ENCODE measurements around the gene TRPM8.

TRPM8 gene

DNA sequence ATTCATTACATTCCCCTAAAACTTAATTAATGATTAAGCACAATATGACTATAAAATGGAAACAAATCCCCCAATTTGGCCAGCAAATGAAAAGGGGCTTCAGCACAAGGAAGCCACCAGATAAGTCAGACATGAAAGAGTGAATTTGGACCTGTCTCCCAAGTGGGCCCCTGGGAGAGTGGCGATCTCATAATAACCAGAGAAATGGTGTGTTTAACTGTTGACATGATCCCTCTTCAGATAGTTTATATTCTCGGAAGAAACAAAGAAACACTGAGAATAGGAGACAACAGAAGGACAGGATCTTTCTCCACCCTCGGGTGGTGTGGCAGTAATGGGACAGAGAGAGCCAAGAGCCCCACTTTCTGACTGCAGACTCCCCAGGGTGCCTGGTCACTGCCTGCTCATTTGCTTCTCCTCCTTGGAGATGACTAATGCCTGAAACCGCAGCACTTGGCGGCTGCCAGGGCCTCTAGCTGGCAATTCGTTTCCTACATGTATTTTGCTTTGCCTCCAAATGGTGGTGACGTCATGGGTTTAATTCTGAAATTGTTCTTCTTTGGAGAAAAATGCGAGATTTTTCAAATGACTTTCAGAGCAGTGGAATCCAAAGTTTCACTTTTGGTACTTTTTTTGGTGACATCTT lies 86.9 kb downstream of the TRPM8 start:
- DNase-seq = peak in 2 of 4 experiments; percentile 21 to 22

DNA sequence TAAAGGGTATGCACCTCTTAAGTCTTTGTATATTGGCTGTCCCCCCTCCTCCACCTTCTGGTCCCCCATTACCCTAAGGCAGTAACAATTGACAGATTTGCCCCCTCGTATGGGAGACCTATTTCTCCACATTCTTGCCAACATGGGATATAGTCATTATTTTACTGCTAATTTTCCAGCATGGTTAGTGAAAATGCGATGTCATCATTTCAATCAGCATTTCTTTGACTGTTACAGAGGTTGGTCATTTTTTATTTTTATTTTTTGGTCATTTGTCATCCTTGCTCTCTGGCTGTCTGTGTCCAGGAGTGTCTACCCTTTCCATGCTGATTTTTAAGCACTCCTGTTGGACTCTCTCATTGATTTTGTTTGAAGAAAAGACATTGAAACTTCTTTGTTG lies 88.0 kb downstream of the TRPM8 start:
- DNase-seq = no peak

DNA sequence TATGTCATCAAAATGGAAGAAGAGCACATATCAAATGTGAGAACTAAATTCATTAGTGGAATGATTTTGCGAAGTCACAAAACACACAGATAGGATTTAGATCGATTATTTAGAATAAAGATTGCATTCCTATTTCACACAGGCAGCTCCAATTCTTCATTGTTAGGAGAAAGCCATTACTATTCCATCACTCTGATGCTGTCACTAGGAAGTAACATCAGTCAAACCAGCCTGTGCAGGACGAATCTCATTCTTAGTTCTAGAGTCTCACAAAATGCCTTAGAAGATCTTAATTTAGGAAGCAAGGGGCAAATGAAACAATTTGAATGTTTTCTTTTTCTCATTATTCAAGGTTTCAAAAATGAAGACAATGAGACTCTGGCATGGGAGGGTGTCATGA lies 89.3 kb downstream of the TRPM8 start:
- no peak for DNase-seq

DNA sequence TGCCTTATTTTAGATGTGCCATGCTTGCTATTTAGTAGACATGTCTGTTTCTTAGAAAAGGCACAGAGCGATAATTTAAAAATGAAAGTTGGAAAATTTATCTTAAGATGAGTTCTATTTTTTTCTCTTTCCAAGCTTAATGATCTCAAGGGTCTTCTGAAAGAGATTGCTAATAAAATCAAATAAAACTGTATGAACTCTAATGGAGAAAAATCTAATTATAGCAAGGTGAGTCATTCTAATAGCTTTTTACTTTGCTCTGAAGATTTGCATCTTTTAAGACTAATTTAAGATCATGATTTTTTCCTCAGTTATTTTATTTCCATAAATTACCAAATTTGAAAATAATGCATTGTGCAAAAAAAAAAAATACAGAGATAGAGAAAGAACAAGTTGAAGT lies 97.3 kb downstream of the TRPM8 start:
- DNase-seq = no peak

DNA sequence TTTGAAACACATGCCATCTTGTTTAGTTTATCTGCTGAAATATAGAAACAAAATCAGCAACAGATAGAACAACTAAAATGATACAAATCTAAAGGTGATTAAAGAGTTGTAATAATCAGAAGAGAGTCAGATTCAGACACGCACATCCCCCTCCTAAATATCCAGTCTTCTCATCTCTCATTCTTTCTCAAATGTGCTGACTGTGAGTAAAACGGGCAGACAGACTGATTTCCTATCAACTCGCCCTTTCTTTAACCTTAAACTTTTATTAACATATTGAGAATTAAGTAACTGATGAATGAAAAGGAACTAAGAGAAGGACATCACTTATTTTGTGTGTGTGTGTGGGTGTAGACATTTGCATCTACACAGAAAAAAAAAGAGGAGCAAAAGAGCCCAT lies 98.7 kb downstream of the TRPM8 start:
- no peak for DNase-seq

DNA sequence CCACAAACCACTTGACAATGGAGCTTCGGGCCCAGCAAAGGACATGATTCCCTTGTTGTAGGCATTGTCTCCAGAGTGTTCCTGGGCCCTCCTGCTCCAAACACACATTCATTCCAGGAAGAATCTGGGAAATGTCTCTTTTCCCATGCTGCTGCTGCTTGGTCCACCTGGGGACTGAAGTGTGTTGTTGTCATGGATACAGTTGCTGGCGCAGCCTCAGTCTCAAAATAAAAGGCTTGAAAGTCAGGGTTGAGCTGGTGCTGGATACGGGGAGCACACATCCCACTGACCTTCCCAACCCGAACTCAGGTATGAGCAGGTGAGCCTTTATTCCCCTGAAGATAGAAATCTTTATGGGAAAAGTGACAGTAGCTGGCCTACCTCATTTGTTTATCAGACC lies 102.7 kb downstream of the TRPM8 start:
- DNase-seq = no peak

DNA sequence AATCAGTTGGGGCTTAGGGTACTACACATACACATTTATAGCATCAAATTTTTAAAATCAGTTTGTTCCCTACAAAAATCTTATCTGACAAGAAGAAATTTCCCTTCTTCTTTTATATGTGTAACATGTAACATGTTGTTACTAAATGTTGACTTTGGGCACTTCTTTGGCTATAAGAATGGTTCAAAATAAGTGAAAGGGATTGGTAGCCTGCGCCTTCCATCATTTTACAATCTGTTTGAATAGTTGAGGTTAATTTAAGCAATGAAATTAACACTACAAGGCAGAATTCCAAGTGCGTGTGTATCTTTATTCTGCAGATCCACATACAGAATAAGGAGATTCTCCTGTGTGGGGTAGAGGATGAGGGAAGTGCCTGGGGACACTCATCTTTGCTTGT lies 103.2 kb downstream of the TRPM8 start:
- no peak for DNase-seq

DNA sequence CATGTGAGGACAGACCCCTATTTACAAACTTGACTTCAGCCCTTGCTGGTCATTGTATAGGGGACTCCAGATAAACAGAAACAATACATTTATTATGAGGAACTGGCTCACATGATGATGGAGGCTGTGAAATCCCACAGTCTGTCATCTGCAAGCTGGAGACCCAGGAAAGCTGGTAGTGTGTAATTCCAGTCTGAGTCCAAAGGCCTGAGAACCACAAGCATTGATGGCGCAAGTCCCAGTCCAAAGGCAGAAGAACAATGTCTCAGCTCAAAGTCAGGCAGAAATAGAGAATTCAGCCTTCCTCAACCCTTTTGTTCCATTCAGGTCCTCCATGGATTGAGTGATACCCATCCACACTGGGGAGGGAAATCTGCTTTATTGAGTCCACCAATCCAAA lies 105.3 kb downstream of the TRPM8 start:
- DNase-seq = peak in 3 of 4 experiments; percentile 4 to 33 (median 12)

DNA sequence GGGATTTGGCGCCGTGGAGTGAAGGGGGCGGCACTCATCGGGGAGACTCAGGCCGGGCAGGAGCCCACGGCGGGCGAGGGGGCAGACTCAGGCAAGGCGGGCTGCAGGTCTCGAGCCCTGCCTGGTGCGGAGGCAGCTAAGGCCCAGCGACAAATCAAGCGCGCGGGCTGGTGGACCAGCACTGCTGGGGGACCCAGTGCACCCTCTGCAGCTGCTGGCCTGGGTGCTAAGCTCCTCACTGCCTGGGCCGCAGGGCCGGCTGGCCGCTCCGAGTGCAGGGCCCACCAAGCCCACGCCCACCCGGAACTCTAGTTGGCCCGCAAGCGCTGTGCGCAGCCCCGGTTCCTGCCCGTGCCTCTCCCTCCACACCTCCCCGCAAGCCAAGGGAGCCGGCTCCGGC lies 107.1 kb downstream of the TRPM8 start:
- DNase-seq = no peak

DNA sequence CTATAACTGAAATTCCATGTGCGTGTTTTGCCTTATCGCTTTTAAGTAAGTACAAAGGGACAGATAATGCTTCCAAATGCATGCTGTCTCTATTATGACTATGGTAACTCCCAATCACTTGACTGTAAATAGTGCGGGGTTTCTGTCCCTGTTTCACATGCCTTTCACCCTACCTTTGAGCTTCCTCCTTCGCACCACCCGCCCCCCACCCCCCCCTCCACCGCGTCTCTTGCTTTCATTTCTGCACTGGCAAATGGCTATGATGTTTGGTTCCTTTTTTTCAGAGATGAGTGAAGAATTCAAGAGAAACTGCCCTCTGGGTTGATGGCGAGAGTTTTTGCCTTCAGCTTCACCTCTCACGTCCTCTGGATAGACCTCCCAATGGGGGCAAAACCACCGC lies 108.3 kb downstream of the TRPM8 start:
- peak in 2 of 4 experiments; percentile 4 to 41 for DNase-seq

DNA sequence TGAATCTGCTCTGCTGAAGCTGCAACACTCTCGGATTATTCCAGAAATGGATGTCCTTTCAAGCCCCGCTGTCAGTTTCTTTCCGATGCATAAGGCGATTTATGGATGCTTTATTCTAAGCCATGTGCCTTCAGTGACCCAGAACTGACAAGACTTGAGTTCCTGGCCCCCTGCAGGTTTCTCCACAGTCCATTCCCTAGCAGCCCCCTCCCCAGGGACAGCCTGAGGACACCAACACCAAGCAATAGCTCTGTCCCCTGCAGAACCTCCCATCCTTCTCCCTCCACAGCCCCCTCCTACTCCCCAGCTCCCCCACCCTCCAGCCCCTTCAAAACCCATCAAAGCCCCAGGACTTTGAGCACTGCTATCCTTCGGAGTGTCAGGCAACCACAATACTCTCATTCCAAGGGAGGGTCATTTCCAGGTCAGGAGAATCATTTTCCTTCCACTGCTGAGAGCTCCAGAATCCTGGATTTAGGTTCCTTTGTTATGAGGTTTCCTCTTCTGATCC lies 108.8 kb downstream of the TRPM8 start:
- DNase-seq = no peak

DNA sequence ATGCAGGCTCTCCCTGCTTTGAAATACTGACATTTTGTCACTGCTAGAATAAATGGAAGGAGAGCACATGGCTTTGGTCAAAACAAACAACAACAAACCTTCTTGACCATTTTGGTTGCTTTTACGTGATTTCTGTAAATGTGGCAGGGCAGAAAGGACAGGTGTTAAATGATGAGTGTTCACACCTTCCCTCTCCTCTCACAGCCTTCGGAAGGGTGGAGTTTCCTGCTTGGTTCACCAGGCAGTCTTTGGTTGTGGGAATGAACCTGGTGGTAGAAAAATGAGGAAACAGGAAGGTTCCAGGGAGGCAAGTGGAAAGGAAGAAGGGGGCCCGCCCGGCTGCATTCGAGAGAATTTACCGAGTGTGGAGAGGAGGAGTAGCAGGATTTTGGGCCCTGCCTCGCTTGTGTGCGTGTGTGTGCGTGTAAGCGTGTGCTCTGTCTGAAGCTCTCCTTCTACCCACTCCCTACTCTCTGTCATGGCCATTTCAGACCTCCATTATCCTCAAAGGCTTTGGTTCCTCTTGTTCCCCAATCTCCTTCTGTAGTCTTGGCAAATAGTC lies 109.6 kb downstream of the TRPM8 start:
- no peak for DNase-seq

DNA sequence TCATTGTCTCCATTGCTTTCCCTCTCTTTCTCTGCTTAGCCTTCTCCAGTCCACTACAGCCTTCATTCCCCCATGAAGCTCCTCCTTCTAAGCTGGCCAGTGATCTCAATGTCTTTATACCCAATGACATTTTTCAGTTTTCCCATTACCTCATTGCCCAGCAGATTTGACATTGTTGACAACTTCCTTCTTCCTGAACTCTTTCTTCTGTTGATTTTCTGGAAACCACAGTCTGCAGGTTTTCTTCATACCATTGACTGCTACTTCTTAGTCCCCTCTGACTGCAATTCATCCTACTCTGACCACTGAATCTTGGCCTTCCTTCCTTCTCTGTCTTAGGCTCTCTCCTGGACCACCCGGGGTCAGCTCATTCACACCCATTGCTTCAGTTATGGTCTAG lies 110.5 kb downstream of the TRPM8 start:
- no peak for DNase-seq

DNA sequence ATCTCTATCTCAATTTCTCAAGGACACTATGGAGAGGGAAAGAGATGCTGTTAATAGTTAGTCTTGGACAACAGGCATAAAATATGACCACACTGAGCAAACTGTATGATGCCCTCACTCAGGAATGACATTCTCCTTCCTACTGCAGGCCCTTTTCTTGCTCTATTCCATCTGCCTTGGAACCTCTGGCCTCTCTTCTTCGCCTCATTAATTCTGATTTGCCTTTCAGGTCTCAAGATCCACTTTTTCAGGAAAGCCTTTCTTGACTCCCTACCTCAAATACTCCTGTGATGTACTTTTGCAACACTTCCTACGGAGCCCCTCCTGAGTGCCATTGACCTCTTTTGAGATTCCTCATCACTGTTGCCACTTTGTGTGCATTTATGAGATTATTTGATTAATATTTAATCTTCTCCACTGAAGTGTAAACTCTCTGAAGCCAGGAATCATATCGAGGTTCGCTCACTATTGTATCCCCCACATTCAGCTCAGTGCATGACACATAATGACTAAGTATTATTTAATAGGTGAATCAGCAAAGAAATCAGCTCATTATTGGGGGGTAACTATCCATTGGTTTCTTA lies 112.1 kb downstream of the TRPM8 start:
- no peak for DNase-seq

DNA sequence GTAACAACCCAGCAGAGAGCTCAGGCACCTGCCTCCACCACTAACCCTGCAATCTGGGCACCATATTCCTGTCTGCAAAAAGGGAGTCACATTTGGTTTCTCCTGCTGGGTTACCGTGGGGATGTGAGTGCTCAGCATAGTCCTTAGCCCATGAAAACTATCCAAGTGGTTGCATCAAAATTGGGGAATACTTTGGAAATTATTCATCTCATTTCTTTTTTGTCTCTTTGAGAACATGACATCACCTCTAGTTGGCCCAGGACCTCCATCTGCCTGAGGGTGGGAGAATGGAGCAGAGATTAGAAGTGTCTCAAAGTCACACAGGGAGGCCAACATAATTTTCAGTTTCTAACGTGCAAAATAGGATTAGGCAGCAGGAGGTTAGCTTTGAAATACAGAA lies 114.0 kb downstream of the TRPM8 start:
- DNase-seq = no peak

DNA sequence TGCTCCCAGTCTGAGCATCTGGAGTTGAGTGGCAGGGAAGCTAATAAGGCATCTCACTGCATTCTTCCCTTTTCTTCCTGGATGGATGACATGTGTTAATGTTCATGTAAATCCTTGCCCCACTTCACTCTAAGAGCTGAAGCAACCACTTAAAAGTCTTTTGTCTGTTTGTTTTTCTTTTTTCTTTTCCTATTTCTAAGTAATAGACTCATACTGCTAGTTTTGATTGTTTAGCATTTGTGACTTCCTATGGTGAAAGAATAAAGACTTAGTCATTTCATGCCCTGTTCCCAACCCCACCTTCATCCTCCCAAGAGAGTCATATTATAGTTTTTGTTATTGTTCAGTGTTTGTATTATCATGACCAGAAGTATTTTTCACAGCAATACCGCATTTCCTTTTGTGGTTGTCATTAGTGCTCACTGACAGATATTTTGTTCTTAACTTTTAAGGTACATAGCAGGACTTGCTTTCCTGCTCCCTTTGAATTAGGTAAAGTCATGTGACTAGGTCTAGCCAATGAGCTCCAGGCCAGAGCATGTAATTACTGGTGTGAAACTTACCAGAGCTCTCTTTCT lies 115.2 kb downstream of the TRPM8 start:
- no peak for DNase-seq

DNA sequence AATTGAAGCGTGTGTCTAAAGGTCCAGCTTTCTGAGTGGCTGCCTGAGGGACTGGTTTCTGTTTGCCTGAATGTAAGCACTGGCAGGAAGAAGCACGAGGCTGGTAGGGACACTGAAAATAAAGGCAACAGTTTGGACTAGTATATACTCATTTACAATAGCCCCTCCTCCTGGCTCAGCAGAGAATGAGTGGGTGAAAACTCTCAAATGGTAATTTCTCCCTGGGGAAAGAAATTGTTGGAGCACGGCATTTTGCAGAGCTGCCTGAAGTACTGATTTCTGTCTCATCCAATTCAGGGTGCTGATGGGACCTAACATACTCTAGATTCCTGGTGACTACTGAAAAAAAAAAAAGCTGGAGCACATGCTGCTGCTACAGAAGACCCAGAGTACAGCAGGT lies 116.0 kb downstream of the TRPM8 start:
- no peak for DNase-seq

DNA sequence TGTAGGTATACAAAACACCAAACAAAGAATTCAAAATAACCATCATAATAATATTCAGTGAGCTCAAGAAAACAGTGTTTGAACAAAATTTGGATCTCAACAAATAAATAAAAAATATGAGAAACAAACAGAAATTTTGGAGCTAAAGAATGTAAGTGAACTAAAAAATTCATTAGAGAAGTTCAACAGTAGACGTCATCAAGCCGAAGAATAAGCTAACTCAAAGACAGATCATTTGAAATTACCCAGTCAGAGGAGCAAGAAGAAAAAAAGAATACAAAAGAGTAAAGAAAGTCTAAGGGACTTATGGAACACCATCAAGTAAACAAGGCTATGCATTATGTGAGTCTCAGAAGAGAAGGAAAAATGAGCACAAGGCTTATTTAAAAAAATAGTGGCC lies 116.7 kb downstream of the TRPM8 start:
- no peak for DNase-seq

DNA sequence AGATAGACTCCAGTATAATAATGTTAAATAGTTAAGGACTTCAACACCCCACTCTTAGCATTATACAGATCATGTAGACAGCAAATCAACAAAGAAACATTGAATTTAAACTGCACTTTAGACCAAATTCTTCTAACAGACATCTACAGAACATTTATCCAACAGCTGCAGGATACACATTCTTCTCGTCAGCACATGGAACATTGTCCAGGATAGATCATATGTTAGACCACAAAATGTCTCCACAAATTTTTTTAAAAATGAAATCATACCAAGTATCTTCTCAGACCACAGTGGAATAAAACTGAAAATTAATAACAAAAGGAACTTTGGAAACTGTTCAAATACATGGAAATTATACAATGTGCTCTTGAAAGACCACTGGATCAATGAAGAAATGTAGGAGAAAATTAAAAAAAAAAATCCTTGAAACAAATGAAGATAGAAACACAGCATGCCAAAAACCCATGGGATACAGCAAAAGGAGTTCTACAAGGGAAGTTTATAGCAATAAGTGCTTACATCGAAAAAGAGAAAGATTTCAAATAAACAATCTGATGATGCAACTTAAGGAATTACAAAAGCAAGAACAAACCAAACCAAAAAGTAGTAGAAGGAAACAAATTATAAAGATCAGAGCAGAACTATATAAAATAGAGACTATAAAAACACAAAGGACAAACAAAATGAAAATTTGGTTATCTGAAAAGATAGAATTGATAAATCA lies 121.1 kb downstream of the TRPM8 start:
- no peak for DNase-seq

DNA sequence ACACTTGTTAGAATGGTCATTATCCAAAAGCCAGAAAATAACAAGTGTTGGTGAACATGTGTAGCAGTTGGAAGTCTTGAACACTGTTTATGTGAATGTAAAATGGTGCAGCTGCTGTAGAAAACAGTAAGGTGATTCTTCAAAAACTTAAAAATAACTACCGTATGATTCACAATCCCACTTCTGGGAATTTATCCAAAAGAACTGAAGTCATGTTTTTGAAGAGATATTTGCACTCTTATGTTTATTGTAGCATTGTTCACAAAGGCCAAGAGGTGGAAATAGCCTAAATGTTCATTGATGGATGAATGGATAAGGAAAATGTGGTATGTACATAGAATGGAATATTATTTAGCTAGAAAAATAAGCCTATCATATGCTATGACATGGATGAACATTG lies 127.0 kb downstream of the TRPM8 start:
- no peak for DNase-seq

DNA sequence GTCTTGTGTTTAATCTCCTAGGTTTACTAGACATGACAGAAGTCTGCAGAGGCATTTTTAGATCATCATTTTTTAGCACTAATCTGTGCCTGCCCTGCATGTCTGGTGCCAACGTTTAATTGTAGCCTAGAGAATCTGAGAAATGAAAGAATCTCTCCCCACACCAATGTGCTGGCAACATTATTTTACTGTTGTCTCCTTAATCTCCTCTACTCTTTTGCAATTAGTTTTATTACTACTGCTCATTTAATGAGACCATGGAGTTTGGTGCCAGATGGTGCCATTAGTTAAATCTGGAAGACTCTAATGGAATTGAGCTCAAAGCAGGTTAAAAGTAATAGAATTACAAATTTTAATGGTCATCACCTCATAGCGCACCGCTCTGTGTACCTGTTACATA lies 129.3 kb downstream of the TRPM8 start:
- DNase-seq = no peak

DNA sequence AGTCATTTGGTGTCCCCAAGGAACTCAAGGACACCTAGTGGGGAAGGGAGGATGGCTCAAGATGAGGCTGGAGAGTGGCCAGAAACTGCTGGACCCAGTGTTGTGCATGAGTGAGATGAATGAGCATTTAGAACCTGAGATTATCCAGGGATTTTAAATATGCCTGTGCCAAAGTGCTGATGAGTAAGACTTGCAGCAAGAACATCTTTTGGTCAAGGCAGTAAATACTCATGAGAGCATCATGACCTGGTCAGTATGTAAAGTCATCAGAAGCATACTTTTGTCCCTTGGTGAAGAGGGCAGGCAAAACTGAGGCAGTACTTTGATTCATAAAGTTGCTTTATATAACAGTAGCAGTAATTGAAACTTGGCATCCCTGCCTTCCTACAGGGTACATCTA lies 130.2 kb downstream of the TRPM8 start:
- DNase-seq = no peak

DNA sequence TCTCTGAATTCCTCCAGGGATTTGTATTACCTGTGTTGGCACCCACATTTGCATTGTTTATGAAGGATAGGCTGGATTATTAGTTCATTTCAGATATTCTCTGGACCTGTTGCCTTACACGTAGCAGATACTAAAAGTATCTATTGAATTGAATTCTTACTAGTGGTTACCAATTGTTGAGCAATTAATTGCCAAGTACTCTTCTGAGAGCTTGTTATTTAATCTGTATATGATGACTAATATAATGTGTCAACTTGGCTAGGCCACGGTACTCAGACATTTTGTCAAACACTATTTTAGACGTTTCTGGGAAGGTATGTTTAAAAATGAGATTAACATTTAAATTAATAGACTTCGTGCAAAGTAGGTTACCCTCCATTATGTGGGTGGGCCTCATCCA lies 130.9 kb downstream of the TRPM8 start:
- DNase-seq = no peak
